Stimulated activated naive CD4-positive, alpha-beta T cell treated with Interleukin-2 at 50 U/mL for 16 hours (primary cell): ENCODE data around the gene AXL.
A peak's percentile ranks its signal among the peaks of the same experiment; 100 is the strongest.

Experiments
- DNase-seq: peaks from one replicate; lab custom pipeline; 2025; lab: John Stamatoyannopoulos, UW

The AXL gene

DNA sequence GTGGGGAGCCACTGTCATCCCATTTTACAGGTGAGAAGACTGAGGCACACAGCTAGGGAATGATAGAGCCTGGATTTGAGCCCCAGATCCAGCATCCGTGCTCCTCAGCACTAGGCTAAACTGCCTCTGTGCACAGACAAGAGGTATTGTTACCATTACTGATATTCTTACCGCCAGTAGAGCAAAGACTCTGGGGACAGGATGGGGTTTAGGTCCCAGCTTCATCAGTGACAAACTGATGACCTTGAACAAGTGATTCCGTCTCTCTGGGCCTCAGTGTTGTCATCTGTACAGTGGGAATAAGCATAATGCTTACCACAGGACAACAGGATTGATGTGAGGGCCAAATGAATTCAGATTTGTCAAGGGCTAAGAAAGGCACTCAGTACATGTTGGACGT, 16.5 kb downstream of the AXL start:
- no peak for DNase-seq

DNA sequence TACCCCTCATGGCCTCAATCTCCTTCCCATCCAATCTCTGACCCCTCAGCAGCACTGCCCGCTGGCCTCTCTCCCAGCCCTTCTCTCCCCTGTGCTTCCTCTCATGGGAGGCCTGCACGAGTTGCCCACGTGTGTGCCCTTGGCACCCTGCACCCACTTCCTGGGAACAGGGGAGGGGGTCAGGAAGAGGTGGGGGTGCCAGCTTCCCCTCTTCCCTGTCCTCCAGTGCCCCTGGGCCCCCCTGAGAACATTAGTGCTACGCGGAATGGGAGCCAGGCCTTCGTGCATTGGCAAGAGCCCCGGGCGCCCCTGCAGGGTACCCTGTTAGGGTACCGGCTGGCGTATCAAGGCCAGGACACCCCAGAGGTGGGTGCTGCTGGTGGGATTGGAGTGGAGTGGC, 19.2 kb downstream of the AXL start:
- DNase-seq: no peak

DNA sequence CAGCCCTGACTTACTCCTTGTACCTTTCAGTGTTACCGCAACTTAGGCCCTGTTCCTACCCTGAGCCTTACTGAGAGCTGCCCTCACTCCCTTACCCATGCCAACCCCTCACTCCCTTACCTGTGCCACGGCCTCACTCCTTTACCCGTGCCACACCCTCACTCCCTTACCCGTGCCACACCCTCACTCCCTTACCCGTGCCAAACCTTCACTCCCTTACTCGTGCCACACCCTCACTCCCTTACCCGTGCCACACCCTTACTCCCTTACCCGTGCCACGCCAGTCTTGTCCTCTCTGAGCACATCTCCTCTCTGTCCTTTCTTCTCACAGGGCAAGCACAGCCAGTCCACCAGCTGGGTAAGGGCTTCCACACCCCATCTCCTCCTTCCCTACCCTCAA, 20.3 kb downstream of the AXL start:
- no peak for DNase-seq

DNA sequence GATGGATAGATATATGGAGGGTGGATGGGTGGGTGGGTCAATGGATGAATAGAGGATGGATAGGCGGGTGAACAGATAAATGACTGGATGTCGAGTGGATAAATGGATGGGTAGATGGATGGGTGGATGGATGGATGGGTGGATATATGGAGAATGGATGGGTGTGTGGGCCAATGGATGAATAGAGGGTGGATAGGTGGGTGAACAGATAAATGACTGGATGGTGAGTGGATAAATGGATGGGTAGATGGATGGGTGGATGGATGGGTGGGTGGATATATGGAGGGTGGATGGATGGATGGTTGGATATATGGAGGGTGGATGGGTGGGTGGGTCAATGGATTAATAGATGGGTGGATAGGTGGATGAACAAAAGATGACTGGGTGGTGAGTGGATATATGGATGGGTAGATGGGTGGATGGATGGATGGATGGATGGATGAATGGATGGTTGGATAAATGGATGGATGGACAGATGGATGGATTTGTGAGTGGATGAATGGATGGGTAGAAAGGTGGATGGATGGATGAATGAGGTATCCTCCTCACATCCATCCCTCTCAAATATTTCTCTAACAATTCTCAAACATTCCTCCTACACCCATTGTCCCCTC, 21.0 kb downstream of the AXL start:
- no peak for DNase-seq

DNA sequence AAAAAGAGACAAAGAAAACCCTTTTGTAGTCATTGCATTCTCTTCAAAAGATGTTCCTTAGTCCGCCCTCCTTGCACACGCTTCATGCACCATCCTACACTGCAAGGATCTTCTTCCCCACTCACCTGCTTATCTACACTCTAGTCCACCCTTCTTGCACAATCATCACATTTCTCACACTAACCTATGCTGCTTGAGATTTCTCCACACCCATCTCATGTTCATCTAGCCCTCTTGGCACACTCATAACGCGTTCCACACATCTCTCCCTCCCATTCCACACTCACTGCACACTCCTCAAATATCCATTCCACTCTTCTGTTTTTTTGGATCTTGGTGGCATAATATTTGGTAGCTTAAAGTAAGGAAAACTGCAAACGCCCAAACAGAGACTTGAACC, 22.8 kb downstream of the AXL start:
- DNase-seq: no peak

GRCh38 chr19:41244117-41244516, 25.1 kb downstream of the AXL start:
- DNase-seq: no peak

- no peak for DNase-seq
These were observed 26.8 kb downstream of the AXL start for GRCh38 chr19:41245843-41246242.

GRCh38 chr19:41248895-41249294, 29.9 kb downstream of the AXL start:
- no peak for DNase-seq

DNA sequence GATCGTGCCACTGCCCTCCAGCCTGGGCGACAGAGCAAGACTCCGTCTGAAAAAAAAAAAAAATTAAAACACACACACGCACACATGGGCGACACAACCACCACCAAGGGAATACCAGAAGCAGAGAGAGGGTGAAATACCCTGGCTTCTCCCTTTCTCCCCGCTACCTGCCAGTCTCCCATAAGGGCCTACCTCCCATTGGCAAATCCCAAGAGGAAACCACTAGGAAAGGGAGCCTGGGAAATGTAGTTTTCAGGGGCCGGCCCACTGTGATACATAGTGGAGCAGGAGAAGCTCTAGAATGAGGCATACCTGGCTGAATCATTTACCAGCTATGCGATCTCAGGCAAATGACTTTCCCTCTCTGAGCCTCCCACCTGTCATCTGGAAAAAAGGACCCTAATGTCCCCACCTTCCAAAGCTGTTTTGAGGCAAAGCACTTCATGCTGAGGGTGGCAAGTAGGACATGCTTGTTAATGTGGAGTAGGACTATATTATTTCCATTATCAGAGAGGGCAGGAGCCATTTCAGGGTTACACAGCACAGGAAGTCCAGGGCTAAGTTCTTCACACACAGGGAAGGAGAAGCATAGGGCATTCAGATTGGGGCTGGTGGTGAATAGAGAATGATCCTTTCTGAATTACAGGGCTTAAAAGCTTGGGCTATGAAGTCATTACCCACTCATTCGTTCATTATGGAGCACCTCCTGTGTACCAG, 30.8 kb downstream of the AXL start:
- DNase-seq: no peak

- no peak for DNase-seq
These were observed 34.6 kb downstream of the AXL start for GRCh38 chr19:41253660-41254059.

- DNase-seq: no peak
These were observed 36.1 kb downstream of the AXL start for GRCh38 chr19:41255171-41255570.

GRCh38 chr19:41261474-41262190, 42.6 kb downstream of the AXL start:
- no peak for DNase-seq

DNA sequence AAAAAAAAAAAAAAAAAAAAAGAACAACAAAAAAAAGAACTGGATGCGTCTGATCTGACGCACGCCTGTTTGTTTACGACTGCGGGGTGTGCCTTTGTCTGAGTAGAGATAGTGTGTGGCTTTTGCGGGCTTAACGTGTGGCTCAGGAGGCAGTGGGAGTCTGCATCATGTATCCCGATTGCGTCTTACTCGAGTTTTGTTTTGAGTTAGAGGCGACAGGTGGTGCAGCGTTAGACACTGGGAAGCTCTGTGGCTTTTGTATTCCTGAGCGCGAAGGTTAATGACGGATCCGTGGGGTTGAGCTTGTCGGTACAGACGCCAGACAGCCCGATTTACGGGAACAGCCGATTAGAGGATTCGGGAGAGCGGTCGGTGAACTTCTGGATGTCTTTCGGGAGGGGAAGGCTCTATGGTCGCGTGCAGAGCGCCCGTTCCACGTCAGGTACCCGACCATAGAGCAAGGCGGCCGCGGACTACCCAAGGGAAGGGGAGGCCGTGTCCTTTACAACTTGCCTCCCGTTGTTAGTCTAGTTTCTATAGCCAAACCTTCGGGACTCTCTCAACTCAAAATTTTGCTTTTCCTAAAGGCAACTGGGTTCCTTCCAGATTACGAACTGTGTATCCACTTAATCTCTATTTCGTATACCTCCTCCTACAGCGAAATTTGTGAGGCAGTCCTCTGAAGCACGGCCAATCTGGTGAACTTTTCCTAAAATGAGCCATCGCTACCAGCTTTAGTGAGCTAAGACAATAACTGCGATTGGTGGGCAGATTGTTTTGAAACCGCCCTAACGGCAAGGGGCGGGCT, 44.2 kb downstream of the AXL start:
- peak; percentile 87 for DNase-seq

DNA sequence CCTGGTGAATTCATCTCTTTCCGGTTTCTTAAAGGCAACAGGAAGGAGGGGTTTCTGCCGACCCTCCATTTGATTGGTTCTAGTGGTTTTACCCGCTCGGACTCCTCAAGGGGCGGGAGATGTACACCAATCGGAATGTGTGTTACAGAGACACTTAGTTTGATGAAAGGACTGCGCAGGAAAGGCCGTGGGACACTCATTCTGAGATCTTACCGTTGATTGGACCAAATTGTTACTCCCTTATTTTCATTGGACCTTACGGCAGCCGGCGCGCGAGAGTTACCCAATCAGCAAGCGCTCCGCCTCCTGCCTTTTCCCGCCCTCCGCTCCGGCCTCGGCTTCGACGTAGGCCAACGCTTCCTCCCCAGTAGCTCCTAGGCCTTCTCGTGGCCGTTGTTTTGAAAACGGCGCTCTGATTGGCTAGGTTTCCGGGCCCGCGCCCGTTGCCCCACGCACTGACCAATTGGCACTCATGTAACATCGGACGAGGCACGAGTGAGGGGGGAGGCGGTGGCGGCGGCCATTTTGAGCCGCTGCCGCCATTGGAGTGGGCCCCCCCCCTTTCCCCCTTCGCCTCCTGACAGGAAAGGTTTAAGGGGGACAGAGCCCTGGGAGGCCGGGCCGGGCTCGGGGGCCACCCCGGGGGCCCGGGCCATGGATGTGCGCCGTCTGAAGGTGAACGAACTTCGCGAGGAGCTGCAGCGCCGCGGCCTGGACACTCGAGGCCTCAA, 45.0 kb downstream of the AXL start, which contains the start of gene HNRNPUL1:
Gene HNRNPUL1, plus strand, starts transcription at position 523 of the 731 bp plus-strand sequence. Its CDS starts 132 bp downstream, at position 655.
- peak; percentile 99 for DNase-seq

DNA sequence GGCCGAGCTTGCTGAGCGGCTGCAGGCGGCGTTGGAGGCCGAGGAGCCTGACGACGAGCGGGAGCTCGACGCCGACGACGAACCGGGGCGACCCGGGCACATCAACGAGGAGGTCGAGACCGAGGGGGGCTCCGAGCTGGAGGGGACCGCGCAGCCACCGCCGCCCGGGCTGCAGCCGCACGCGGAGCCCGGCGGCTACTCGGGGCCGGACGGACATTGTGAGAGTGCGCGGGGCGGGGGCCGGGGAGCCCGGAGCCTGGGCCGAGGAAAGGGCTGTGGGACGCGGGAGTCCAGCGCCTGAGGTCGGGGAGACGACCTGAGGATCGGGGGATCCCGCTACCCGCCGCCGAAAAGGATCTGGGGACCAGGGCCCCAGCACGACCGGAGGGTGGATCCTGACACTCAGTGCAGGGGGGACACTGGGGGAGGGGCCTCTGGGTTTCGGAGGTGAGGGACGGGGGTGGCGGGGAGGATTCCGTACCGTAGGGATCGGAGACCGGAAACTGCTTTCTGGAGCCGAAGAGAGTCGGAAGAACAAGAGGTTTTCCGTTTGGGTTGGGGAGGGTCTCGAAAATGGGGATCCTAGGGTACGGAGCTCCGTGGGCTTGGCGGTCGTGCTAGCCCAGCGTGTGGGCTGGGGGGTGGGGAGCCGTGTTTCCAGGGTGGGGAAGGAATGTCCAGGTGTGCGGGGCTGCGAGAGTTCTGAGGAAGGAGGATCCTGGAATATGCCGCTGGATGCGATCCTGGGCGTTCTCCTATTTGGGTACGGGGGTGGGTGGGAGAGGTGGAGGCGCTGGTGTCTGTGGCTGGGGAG, 45.8 kb downstream of the AXL start:
- peak; percentile 59 for DNase-seq

- no peak for DNase-seq
These were observed 46.6 kb downstream of the AXL start for GRCh38 chr19:41265395-41266153.

- DNase-seq: no peak
These were observed 50.0 kb downstream of the AXL start for GRCh38 chr19:41269055-41269454.

- DNase-seq: no peak
These were observed 50.5 kb downstream of the AXL start for GRCh38 chr19:41269571-41269970.

- DNase-seq: no peak
These were observed 54.1 kb downstream of the AXL start for GRCh38 chr19:41273076-41273475.

DNA sequence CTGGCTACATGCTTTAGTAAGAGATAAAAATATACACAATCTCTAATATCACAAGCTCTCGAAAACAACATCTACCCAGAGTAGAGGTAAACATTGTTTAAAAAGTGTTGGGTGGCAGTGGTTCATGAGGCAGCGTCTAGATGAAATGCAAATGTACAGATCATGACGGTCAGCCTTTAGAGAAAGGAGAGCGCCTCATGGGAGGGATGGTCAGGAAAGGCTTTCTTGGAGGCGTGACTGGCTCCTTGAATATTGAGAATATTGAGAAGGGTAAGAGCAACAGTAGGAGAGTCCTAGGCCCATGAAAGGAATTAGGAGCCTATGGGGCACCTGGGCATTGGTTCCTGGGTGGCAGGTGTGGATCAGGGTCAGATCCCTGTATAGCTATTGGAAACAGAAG, 55.8 kb downstream of the AXL start:
- no peak for DNase-seq
